Nucleus accumbens (tissue), 56 donors: ENCODE measurements around the gene LRRC63.
A peak's percentile ranks its signal among the peaks of the same experiment; 100 is the strongest.
"Not testable (repeated sequence)": the region's sequence is repeated elsewhere in the genome, so short reads cannot be mapped to it uniquely, and the experiment has no call there.

Experiments used
- DNase-seq, 56 donors: peaks; one replicate each; lab custom pipeline; 2025; lab: John Stamatoyannopoulos, UW

Gene LRRC63, protein sequence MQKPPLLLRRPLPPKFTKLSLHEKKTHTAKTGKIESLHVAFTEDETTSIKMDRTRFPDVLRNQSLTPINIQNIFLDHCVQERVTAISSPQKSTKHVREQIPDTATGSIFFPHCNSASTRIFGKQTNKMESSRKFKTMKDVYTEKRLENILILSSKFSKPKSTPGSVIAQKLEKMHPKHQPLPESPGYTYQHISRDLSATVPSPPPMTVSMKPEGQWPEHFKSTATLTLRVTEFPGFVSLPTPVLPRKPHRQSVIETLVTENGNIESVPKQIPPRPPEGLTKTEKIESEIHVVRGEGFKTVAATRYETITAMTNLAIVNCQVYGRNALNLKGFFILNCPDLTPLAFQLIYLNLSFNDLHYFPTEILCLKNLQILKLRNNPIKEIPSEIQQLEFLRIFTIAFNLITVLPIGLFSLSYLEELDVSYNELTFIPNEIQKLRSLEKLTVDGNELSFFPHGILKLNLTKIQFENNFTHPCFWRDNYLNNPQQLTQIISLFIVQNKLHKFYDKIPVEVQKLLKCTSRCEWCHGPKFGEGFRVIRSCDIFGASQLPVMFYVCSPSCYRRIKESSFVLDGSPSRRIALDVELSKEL

DNA sequence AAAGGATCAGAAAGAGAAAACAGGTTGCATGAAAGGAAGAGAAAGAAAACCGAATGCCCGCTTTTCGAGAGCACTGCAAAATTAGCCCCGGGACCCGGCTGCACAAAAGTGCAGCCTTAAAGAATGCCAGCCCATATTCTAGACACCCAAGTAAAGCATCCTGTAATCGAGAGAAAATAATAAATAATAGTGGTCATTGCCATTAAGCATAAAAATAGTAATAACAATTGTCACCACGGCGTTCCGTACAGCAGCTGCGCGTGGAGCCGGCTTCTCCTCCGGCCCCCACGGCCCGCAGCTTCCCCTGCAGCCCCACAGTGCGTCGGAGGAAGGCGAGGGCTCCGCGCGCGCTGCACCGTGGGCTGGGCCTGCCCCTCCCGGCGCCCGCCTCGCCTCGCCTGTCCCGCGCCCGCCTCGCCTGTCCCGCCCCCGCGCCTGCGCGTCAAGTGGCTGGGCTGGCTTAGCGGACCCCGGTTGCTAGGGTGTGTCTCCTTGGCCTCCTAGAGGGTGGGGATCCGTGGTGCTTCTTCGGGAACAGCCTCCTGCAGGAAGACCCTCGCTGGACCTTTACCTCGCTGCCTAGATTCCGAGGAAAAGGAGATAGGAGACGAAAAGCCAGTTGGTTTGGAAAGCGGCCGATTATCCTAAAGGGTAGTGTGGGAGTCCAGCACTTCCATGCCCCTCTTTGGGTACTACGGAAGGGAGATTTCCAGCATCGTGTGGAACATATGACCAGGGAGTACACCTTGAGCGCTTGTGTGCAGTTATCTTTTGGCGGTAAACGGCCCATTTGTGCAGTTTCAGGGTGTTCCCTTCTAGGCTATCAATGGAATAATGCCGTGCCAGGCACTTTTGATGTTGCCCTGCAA lies at the start of gene LRRC63:
Gene LRRC63 (plus strand): TSS at position 446 of the 869 bp plus-strand sequence. CDS start 1,107 bp downstream, outside the sequence.
- peak; percentile 4 to 92 (median 70) for DNase-seq

DNA sequence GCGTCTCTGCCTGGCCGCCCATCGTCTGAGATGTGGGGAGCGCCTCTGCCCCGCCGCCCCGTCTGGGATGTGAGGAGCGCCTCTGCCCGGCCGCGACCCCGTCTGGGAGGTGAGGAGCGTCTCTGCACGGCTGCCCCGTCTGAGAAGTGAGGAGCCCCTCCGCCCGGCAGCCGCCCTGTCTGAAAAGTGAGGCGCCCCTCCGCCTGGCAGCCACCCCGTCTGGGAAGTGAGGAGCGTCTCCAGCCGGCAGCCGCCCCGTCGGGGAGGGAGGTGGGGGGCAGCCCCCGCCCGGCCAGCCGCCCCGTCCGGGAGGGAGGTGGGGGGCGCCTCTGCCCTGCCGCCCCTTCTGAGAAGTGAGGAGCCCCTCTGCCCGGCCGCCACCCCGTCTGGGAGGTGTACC lies 49.0 kb upstream of the LRRC63 start:
- not testable (repeated sequence) for DNase-seq

DNA sequence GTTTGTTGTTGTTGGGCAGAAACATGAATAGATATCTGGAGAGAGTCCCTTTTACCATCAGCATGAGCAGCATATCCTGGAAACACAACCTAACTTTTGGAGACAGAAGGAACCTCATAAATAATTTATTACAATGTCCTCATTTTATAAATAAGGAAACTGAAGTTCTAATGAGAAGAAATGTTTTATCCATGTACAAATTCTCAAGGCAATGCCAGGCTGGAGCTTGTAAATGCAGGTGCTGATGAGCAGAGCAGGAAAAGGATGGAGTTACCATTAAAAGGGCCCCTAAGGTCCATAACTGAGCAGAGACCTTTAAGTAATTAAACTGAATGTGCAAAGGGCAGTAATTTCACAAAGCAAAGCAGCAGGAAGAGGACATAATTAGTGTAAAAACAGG lies 47.1 kb upstream of the LRRC63 start:
- DNase-seq: no peak

DNA sequence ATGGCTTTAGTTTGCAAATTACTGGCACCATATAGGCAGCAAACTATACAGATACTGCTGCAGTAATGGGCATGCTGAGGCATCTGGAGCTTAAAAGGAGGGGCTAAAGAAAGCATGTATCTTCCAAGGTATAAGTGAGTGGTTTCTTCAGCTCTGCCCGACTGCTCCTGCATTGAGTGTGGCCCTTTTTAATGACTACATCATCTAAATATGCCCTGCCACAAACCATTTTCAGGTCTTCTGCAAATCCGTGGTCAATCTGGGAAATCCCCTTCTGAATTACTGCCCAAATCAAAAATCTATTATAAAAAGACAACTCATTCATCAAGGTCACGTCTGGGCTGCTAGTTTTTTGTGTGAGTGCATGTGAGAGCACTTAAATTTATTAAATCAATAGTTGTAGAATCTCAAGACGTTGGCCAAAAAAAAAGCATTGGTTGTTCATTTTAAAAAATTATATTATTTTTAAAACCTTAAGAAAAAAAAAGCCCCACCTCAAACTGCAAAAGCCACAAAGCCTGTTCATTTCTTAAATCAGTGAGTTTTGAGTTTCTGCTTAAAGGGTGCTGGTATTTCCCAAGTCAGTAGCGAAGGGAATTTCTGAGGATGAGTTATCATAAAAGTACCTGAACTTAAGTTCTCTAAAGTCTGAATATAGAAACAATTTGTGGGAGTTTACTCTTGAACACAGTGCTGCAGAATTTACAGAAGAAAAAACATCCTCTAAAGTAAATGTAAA lies 46.1 kb upstream of the LRRC63 start:
- no peak for DNase-seq

DNA sequence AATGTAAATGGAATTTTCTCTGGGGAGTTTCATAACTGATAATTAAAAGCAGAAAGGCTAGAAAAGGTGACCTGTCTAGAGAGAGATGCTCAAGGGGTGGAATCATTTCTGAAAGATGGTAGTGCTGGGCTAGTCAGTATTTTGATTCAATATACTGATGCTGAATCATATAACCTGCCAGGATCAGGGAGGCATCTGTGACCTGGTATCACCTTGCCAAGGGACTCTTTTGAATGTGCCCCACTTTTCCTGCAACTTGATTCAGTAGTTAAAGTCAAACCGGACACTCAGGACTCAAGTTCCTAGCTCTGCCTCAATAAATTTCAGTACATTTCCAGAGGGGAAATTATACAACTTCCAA lies 45.5 kb upstream of the LRRC63 start:
- DNase-seq: no peak

DNA sequence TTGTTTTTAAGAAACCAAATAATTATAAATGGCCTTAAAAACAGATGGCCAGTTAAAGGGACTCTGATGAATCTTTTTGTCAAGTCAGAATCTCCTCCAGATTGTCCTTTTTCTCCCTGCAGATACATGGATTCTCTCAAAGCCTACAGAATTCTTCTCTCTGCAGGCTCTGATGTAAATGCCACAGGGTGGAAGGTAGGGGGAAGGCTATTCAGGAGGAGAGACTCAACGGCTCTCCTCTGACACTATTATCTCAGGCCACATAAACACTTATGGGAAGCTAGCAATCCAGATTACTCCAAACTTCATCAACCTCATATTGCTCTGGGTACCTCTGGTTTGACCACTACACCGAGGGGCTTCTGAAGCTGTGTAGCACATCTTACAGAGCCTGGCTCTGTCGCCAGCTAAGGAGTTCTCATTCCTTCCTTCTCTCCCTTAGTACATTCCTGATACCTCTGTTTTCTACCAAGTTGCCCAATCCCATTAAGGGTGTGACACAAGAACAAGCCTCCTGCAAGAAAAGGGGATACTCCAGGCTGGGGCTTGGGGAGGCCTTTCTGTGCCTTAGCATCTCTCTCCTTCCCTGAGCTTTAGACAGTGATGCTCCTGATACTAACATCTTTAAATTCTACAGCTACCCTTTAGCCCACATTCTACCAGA lies 44.6 kb upstream of the LRRC63 start:
- DNase-seq: no peak

DNA sequence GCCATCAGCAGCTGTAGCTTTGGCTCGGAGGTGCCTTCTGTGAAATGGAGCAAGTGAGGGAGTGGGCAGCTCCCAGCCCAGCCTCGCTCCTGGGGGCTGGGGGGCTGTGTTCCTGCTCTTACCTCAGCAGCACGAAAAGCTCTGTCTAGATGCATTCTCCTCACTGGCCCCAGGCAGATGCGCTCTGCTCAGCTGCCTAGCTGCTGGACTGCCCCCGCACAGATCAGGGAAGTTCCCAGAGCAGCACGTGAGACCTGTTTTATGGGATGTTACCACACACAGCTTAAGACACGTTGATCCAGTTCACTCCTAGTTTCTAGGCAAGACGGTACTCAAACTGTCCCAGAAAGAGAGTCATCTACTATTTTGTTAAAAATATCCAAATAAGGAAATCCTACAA lies 43.4 kb upstream of the LRRC63 start:
- no peak for DNase-seq

DNA sequence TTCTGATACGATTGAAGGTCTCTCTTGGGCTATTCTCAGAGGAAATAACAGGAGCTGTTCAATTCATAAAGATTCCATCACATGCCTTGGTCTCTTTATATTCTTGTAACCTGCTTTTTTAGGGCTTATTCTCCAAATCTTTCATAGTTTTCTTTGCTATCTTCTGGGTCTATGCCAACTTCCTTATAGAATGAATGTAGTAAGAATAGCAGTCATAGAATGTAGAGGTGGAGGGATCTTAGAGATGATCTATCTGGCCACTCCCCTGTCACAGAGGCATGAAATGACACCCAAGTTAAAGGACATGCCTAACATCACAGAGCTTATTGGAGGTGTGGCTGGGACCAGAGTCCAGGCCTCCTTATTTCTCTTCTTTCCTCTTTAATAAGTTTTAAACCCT lies 42.9 kb upstream of the LRRC63 start:
- DNase-seq: no peak

DNA sequence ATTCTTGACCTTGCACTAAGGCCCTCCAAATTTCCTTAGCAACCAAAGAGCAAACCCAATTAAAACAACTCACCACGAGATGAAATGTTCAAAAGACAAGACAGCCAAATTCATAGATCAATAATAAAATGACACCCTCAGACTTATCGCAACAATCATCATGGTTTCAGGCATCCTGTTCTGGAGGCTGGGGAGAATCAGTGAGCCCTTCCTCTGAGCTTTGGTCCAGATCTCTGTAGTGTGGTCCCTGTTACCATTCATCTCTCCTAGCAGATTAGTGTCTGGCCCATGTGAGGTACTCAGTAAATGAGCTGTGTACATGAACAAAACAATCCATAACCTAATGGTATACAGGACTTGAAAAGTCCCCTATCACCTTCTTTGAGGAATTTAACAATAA lies 42.0 kb upstream of the LRRC63 start:
- no peak for DNase-seq

DNA sequence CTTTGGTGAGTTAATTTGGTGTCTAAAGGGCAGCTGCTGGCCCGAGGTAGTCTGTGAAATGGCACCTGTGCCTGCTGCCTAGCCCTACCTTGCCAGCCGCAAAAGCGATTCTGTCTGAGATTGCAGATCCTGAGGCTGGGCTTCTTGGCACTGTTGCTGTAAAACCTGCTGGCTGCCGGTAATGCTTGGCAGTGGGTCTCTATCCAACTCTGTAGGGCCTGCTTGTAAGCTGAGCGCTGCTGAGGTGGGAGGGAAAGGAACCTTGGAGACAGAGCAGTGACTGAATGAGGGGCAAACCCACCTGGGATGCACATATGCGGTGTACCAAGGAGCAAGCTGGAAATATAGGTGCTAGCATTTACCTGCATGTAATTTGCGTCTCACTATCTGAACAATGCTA lies 41.5 kb upstream of the LRRC63 start:
- DNase-seq: no peak

DNA sequence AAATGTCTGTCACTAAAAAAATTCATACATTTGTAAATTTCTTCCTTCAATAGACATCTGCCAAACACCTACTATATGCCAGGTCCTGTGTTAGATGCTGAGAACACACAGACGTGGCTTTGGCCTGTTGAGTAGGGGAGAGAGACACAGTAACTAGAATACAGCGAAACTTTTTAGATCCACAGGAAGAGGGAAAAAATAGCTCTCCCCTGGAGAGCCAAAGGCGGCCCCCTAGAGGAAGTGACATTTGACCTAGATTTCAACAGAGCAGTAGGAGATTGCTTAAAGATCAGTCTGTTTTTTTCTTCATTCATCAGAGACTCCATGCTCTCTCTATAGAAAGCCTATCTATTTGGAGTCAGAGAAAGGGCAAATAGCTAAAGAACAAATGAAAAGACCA lies 41.0 kb upstream of the LRRC63 start:
- no peak for DNase-seq

DNA sequence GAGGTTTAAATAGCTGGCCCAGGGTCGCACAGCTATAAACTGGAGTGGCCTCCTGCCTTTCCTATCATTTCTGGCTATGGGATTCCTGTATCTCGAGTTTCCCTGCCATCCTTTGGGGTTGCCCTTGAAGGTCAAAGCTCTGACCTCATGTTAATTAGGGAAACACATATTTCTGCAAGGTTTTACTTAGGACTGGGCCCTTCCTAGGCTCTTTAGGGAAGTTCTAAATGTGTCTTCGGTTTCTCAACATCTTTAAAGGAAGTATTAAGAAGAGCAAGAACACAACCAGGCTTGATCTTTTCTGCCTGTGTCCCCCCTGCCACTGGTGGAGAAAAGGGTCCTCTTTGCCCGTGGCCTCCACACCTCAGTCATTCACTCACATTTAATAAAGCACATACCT lies 40.5 kb upstream of the LRRC63 start:
- no peak for DNase-seq

DNA sequence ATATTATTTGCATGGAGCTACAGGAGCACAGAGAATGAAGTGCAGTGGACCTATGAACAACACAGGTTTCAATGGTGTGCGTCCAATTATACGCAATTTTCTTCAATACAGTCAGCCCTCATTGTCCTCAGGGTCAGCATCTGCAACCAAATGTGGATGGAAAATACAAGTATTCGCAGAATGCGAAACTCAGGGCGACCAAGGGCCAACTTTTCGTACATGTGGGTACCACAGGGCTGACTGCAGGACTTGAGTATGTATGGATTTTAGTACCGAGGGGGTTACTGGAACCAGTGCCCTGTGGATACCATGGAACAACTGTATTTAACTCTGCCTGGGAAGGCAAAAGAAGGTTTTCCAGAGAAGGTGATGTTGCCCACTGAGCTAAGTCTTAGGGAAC lies 40.0 kb upstream of the LRRC63 start:
- DNase-seq: no peak

DNA sequence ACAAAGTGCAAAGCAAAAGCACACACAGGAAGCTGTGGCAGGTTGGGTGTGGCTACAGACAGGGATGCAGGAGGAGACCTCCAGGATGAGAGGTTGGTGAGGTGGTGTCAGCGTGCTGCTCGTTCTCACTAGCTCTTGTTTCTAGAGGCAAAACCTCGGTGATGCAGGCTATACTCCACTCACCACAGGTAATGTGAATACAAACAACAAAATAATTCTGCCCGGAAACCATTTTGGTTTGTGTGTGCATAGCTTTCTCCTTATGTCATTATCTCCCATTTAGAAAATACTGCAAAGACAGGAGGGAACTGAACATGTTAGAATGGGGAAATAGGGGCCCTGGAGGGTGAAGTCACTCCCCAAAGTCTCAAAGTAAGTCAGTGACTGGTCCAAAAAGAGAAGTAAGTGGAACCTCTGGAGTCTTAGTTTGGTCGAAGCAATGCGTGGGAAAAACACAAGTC lies 39.2 kb upstream of the LRRC63 start:
- no peak for DNase-seq

DNA sequence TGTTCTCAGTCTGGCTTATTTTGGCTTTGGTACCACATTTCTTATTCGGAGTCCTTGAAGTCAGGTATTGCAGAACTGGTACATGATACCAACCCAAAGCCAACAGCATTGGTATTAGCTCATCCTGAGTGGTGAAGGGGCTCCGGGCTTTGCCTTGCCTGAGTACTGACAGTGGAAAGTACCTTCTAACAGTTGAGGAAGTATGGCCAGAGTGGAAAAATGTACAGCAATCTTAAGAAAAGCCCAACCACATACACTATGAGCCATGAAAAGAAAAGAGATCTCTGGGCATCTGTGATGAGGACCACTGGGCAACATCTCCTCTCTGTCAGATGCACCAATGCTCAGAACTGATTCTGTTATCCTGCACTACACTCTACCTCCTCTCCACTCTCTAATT lies 38.1 kb upstream of the LRRC63 start:
- no peak for DNase-seq

DNA sequence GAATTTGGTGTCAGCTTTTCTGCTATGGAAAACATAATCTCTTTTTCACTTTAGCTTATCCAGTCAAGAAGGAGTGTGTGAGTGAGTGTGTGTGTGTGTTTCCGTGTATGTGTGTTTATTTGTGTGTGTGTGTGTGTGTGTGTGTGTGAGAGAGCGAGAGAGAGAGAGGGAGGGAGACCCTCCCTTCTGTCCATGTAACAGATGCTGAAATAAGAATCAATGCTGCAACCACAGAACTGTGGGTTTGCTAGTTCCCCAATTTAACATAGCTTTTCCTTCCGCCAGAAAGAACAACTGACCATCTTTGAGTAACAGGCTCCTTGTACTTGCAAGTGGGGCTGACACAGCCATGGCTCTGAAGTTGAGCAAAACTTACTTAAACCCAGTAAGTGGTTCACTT lies 35.0 kb upstream of the LRRC63 start:
- DNase-seq: no peak

DNA sequence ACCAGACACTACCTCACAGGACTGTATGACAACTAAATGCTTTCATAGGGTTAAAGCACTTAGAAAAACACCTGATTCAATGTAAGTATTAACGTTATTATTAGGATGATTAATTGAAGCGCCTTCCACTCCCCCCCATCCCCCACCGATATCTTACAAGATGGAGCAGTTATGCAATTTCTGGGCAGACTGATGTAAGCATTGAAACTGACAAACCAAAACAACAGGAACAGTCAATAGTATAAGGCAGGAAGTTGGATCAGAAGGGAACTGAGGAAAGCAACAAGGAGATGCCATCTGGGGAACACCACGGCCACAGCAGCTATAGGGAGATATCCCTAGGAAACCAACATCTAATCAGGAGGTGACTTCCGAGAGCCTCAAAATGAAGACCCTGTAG lies 33.6 kb upstream of the LRRC63 start:
- DNase-seq: no peak

DNA sequence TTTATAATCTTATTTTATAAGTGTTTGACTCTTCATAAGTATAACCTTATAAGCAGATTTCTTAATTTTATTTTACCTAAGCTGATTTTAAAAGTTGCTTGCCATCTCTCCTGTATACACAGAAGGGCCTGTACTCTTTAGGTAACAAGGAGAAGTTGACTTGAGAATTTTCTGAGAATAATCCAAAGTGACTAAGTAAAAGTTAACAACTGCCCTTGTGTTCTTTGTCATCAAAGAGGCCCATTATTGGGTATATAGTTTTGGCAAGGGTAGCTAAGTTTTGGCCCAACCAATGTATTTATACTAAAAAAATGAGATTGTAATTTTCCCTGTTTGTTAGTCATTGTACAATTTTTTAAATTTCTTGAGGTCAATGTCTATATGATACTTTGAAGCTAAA lies 32.9 kb upstream of the LRRC63 start:
- DNase-seq: no peak

DNA sequence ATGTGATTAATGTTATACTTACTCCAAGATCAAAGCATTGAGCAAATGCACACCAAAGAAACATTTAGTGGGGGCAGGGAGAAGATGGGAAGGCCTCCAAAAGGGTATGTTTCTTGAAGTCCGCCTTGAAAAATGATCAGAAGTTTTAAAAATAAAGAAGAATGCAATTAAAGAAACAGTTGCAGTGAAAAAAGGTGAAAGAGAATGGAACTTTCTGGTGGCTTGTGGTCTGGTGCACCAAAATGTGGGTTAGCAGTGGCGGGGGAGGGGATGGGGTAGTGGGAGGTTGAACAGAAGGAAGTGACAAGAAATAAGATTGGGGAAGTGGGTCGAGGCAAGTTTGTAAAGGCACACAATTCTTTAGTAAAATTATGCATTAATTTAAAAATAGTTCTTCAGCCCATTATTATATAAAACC lies 32.2 kb upstream of the LRRC63 start:
- DNase-seq: peak in 2 of 56 donors; percentile 10 to 13
